ENCODE data around the gene MNX1.

Gene MNX1

DNA sequence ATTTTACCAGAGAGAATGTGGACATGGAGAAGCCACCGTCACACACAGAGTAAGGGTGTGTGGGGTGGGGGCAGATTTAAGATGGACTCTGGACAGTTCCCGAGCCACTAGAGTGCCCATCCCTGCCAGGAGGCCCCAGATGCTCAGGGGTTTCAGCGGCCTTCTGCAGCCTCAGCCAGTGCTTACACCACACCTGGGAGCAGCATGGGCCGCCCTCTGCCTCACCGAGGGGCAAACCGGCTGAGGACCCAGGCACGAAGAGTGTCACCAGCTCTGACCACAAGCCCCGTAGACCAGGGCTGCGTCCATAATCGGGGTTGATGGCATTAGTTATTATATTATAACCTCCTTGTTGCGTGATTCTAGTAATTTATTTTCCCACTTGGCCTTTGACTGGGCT is 6.7 kb upstream of the MNX1 start:
- TF ChIP-seq, protein P1, sequence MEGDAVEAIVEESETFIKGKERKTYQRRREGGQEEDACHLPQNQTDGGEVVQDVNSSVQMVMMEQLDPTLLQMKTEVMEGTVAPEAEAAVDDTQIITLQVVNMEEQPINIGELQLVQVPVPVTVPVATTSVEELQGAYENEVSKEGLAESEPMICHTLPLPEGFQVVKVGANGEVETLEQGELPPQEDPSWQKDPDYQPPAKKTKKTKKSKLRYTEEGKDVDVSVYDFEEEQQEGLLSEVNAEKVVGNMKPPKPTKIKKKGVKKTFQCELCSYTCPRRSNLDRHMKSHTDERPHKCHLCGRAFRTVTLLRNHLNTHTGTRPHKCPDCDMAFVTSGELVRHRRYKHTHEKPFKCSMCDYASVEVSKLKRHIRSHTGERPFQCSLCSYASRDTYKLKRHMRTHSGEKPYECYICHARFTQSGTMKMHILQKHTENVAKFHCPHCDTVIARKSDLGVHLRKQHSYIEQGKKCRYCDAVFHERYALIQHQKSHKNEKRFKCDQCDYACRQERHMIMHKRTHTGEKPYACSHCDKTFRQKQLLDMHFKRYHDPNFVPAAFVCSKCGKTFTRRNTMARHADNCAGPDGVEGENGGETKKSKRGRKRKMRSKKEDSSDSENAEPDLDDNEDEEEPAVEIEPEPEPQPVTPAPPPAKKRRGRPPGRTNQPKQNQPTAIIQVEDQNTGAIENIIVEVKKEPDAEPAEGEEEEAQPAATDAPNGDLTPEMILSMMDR (IDR thresholded peaks at IDR 0.05) = no peak

DNA sequence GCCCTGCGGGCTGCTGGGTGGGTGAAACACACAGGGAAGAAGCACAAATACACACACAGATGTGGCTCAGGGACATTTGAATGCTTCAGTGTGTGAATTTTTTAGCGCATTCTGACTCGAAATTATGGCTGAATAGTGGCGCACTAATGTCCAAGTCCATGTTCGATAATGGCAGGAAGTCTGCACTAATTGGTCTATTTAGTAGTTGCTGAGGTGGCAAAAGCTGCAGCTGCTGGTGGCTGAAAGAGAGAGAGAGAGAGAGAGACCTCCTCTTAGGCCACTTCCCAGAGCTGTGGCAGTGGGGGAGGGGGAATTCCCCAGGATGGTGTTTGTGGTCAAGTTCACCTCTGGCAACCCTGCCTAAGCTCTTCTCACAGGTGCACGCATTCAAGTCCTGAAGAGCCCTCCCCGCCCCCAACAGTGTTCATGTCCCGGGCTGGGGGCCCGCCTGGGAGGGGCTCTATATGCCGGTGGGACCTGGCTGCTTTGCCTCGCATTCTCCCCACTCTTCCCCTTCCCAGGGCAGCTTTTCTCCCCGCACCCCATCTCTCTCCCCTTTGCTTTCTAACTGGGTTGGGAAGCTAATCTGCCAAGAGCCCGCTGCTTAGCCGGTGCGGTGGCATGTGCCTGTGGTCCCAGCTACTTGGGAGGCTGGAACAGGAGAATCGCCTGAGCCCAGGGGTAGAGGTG is 6.0 kb upstream of the MNX1 start:
- TF ChIP-seq, protein P1 (IDR thresholded peaks at IDR 0.05) = no peak

DNA sequence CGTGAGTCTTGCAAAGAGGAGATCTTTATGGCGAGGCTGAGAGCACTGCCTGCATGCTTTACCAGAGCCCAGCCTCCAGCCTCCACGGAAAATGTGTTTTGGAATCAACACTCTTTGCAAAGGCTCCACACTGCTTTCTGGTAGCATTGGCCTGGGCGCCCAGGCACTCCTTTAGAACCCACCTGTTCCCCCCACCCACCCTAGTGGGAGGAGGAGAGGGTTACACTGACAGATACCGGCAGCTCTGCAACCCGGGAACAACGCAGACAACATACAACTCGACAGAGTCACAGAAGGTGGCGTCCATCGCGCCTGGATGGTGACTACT is 5.5 kb upstream of the MNX1 start:
- TF ChIP-seq, protein P1 (IDR thresholded peaks at IDR 0.05) = no peak

DNA sequence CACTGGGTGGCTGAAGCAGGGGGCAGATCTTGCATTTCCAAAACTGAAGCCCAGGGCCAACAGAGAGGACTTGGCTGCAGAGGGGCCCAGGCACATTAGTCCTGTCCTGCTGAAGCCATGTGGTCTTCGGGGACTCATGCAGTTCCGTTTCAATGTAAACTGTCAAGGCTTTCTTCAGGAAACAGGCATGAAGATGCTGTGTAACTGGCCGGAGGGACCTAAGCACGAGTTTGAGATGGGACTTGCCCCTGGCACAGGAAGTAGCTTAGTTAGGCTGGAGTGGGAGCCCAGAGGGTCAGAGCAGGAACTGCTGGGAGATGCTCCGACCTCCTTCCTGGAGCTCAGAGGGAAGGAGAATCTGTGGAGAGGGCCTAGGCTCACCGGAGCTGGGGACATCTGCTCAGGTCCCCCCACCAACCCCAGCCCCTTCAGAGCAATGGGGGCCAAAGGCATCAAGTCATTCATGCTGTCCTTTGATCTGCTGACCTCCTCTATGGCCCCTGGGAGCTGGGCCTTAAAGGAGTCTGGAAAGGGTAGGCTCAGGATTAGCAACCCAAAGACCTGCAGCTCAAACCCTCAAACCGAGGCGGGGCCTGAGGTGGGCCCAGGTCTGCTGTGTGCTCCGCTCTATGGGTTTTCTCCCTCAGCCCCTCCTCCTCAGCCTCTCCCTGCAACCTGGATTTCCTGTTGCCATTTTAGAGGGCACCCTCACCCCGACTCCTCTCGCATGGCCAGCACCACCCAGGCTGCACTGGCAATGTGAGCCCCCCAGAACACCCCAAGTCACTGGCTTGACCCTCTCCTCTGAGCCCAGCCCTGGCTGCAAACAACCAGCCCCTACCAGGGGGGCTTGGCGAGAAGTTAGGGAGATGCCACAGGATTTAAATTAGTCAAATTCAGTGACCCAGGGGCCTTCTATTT is 4.4 kb upstream of the MNX1 start:
- TF ChIP-seq, protein P1 (IDR thresholded peaks at IDR 0.05) = no peak

- TF ChIP-seq, protein P1 (IDR thresholded peaks at IDR 0.05) = no peak
Observed at GRCh38 chr7:157013602-157014549, 3.4 kb upstream of the MNX1 start.

DNA sequence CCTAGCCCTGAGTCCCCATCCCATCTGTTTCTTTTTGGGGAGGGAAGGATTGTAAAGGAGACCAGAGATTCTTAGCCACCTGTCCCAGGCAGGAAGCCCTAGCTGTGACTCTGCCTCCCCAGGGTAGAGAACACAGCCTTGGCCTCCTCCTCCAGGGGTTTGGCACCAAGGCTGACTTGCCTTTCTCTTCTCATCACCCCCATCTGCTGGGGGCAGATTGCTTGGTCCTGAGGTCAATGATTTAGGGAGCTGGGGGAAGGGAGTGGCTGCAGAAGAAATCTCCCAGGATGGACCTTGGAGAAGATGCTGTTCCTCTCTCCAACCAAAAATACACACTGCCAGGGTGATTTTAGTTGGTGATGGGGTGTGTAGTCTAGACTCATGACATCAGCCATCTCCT is 2.6 kb upstream of the MNX1 start:
- TF ChIP-seq, protein P1 (IDR thresholded peaks at IDR 0.05) = no peak

DNA sequence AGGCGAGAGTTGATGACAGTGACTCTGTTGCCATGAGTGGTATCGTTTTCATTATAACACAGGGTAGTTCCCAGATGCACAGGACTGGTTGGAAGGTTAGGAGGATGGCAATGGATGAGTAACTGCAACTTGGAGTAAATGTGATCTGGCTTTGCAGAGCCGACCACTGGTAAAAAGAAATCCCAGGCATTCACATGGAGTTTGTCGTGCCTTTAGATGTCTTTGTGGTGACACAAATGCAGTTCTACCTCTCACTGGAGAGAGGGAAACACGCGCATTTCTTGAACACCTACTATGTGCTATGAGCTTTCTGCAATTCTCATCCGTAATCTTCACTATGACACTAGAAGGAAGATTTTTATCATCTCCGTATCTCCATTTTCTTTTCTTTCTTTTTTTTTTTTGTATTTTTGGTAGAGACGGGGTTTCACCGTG is 1.7 kb upstream of the MNX1 start:
- TF ChIP-seq, protein P1 (IDR thresholded peaks at IDR 0.05) = no peak

Data from LNCAP (cell line).